HCT116 (cell line): ENCODE results near the gene EPHA6. TPM values are rescaled to one million over a fixed set of nuclear protein-coding genes. Genes with fewer than 3 reads are reported as not detected.

Source experiments
- ATAC-seq: fragments of 200-7000 bp; cut with Tn5 transposase; 2 replicates; pipeline ENCODE4 v1.9.1; 2020; ENCODE audit warnings: mild to moderate bottlenecking, moderate library complexity
- BruUV-seq: library from RNA; stranded (reverse); fragments of 400-500 nt; replicated peaks from 2 replicates; lab custom pipeline; 2021; lab: Mats Ljungman, UMichigan
- CTCF ChIA-PET: fragments of 300-600 bp; sonication (Branson Sonifier 250); formaldehyde crosslinking; loops from one replicate; lab custom pipeline; 2021; ENCODE audit warnings: antibody characterized with exemption; lab: Charles Lee
- POLR2A ChIA-PET: fragments of 300-600, 350-600 bp; sonication (Branson Sonifier 250); formaldehyde crosslinking; loops from one replicate; lab custom pipeline; 2021; ENCODE audit warnings: antibody characterized with exemption; lab: Charles Lee
- RAD21 ChIA-PET, 2 experiments: fragments of 300-600 bp; sonication (Branson Sonifier 250); formaldehyde crosslinking; loops; one replicate each; lab custom pipeline; 2023; ENCODE audit warnings: low total read pairs in 2 of 2; ENCODE audit not compliant: uncharacterized antibody in 2 of 2, unreplicated experiment in 2 of 2, low non-redundant PET in 1 of 2; lab: Charles Lee
- DNase-seq: peaks from one replicate; pipeline ENCODE4 v3.0.0-alpha.2; 2010; ENCODE audit warnings: low read depth, low spot score
- H2AFZ ChIP-seq: fragments of 200-600 bp; shearing (Covaris generic), sonication (generic); 2 replicates; pipeline ENCODE4 v1.6.1; 2017; ENCODE audit warnings: low read depth, mixed run types, mixed read lengths, antibody characterized with exemption, low read length; ENCODE audit not compliant: poor library complexity, severe bottlenecking
- H3K27ac ChIP-seq: 2 replicates; pipeline ENCODE4 v1.5.1; 2012; ENCODE audit warnings: low read depth, low read length
- H3K27me3 ChIP-seq: fragments of 200-600 bp; sonication (generic); 2 replicates; pipeline ENCODE4 v1.6.1; 2016; ENCODE audit warnings: mixed run types, low read length, mixed read lengths; ENCODE audit not compliant: insufficient read depth
- H3K36me3 ChIP-seq, 2 experiments: fragments of 200-500 bp in 1 of 2; fragments of 200-600 bp in 1 of 2; sonication (Bioruptor generic) in 1 of 2; sonication (generic) in 1 of 2; 2 replicates each; pipeline versions ENCODE4 v1.5.1 to v1.6.1; 2014 to 2016; ENCODE audit warnings: low read length in 2 of 2, inconsistent platforms in 1 of 2, mixed read lengths in 1 of 2, mixed run types in 1 of 2; ENCODE audit not compliant: insufficient read depth in 2 of 2, control insufficient read depth in 1 of 2
- H3K4me1 ChIP-seq, 2 experiments: fragments of 200-600 bp in 1 of 2; sonication (generic) in 1 of 2; 2 replicates each; pipeline versions ENCODE4 v1.5.1 to v1.6.1; 2012 to 2017; ENCODE audit warnings: low read length in 2 of 2, inconsistent platforms in 1 of 2, mild to moderate bottlenecking in 1 of 2, mixed read lengths in 1 of 2, mixed run types in 1 of 2, moderate library complexity in 1 of 2; ENCODE audit not compliant: insufficient read depth in 2 of 2, control insufficient read depth in 1 of 2
- H3K4me2 ChIP-seq: fragments of 200-600 bp; sonication (generic); 2 replicates; pipeline ENCODE4 v1.6.1; 2017; ENCODE audit warnings: mixed run types, low read length, mixed read lengths
- H3K4me3 ChIP-seq, 2 experiments: fragments of 200-600 bp in 1 of 2; sonication (generic) in 1 of 2; replicated peaks in 1 of 2; 2 replicates each; pipeline ENCODE4 v1.5.1; 2011 to 2016; ENCODE audit warnings: low read length in 2 of 2, control low read depth in 1 of 2, low read depth in 1 of 2, mild to moderate bottlenecking in 1 of 2, mixed read lengths in 1 of 2, mixed run types in 1 of 2
- H3K79me2 ChIP-seq: fragments of 200-600 bp; sonication (generic); 2 replicates; pipeline ENCODE4 v1.6.1; 2017; ENCODE audit warnings: mild to moderate bottlenecking, mixed run types, low read length, moderate library complexity, mixed read lengths; ENCODE audit not compliant: insufficient read depth
- H3K9ac ChIP-seq: fragments of 200-600 bp; sonication (generic); 2 replicates; pipeline ENCODE4 v1.6.1; 2016; ENCODE audit warnings: low read length, mixed read lengths
- H3K9me2 ChIP-seq: fragments of 200-600 bp; sonication (generic), shearing (Covaris generic); 2 replicates; pipeline ENCODE4 v1.6.1; 2017; ENCODE audit warnings: mixed run types, mild to moderate bottlenecking, moderate library complexity; ENCODE audit not compliant: insufficient read depth
- H3K9me3 ChIP-seq, 2 experiments: fragments of 200-500 bp in 1 of 2; fragments of 200-600 bp in 1 of 2; sonication (Bioruptor generic) in 1 of 2; sonication (generic) in 1 of 2; 2 replicates each; pipeline ENCODE4 v1.6.1; 2014 to 2017; ENCODE audit warnings: low read length in 2 of 2, mixed read lengths in 2 of 2, inconsistent platforms in 1 of 2, low read depth in 1 of 2, mild to moderate bottlenecking in 1 of 2, mixed run types in 1 of 2, moderate library complexity in 1 of 2; ENCODE audit not compliant: control insufficient read depth in 1 of 2, insufficient read depth in 1 of 2
- H4K20me1 ChIP-seq: fragments of 200-600 bp; sonication (generic), shearing (Covaris generic); 2 replicates; pipeline ENCODE4 v1.6.1; 2017; ENCODE audit warnings: mixed run types, mild to moderate bottlenecking, moderate library complexity; ENCODE audit not compliant: insufficient read depth
- CEBPB ChIP-seq: IDR thresholded peaks from 2 replicates; pipeline ENCODE4 v1.6.1; 2012; ENCODE audit warnings: low read depth
- EZH2 ChIP-seq: fragments of 200-600 bp; sonication (generic); IDR thresholded peaks from 2 replicates; pipeline ENCODE4 v1.6.1; 2017; ENCODE audit warnings: antibody characterized with exemption, mixed run types
- POLR2AphosphoS5 ChIP-seq: IDR thresholded peaks from 2 replicates; pipeline ENCODE4 v1.6.1; 2011; ENCODE audit warnings: mild to moderate bottlenecking, low read depth, low read length, moderate library complexity
- RAD21 ChIP-seq: IDR thresholded peaks from 2 replicates; pipeline ENCODE4 v1.6.1; 2012; ENCODE audit warnings: low read depth, mild to moderate bottlenecking
- SIN3A ChIP-seq: IDR thresholded peaks from 2 replicates; pipeline ENCODE4 v1.6.1; 2012; ENCODE audit warnings: low read depth
- SP1 ChIP-seq: IDR thresholded peaks from 2 replicates; pipeline ENCODE4 v1.6.1; 2012; ENCODE audit warnings: low read depth
- YY1 ChIP-seq: IDR thresholded peaks from 2 replicates; pipeline ENCODE4 v1.6.1; 2011; ENCODE audit warnings: low read length, low read depth, moderate library complexity, mild to moderate bottlenecking; ENCODE audit not compliant: insufficient replicate concordance; ENCODE audit errors: extremely low read depth
- intact Hi-C: fragments of 100-400 bp; cut with micrococcal nuclease; formaldehyde crosslinking; loops from 2 replicates; pipeline ENCODE4 v1.10.0; 2022
- total RNA-seq: library from RNA; stranded (reverse); gene quantifications from one replicate; pipeline ENCODE4 v1.2.1, GENCODE V29; 2021; ENCODE audit not compliant: unreplicated experiment
- TF ChIP-seq, protein P1 (sequence below): IDR thresholded peaks from 2 replicates; pipeline ENCODE4 v1.6.1; 2012; ENCODE audit warnings: low read depth
- TF ChIP-seq, protein P2 (sequence below), 3 experiments: fragments of 200-600 bp in 1 of 3; sonication (generic) in 1 of 3; IDR thresholded peaks in 2 of 3; conservative IDR thresholded peaks in 1 of 3; 2 replicates each; pipeline ENCODE4 v1.5.1; 2012 to 2017; ENCODE audit warnings: low read depth in 2 of 3, low read length in 2 of 3, antibody characterized with exemption in 1 of 3, borderline replicate concordance in 1 of 3, control low read depth in 1 of 3, mild to moderate bottlenecking in 1 of 3, mixed read lengths in 1 of 3, mixed run types in 1 of 3, moderate library complexity in 1 of 3; ENCODE audit not compliant: insufficient read depth in 1 of 3
- TF ChIP-seq, protein P3 (sequence below): IDR thresholded peaks from 2 replicates; pipeline ENCODE4 v1.6.1; 2011; ENCODE audit warnings: mild to moderate bottlenecking, low read length, moderate library complexity; ENCODE audit not compliant: insufficient replicate concordance; ENCODE audit errors: extremely low read depth
- TF ChIP-seq, protein P4 (sequence below): IDR thresholded peaks from 2 replicates; pipeline ENCODE4 v1.6.1; 2012

EPHA6 gene
- total RNA-seq, 1 experiment from 2014 or later: not detected

DNA sequence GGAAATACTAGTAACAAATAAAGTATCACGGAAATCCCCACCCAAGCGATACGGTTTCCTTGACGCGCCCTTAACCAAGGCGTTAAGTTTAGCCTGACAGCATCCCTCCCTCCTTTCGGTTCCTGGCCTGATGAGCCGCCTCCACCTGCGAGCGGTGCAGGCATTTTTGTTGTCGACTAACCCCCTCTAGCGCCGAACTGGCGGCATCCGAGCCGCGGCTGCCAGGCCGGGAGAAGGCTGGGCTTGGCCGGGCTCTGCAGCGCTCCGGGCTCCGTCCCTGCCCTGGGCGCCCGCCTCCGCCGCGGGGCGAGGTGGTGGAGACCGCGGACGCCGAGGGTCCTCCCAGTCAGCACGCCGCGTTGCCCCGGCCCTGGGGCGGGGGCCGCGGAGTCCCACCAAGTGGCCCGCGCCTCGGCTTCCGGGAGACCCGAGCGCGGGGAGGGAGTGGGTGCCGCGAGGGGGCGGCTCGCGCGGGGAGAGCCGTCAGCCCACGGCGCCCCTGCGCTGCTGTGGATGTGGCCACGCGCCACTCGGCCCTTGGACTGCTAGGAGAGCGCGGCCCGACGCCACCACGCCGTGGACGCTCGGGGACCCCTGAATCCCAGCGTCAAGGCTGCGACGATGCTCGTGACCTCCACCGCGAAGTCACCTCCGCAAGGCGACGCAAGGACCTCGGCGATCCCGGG, 1.1 kb upstream of the EPHA6 start:
- H3K79me2 ChIP-seq: no peaks in the 10 kb centered on the region
- no peaks in the 10 kb centered on the region for H3K9me2 ChIP-seq
- POLR2A ChIA-PET: no interaction called here
- peaks cover 0 to 4% of the 10 kb centered on the region in 2 experiments; a peak in 2 of 4 replicates for H3K9me3 ChIP-seq
- no peaks in the 10 kb centered on the region for H3K27me3 ChIP-seq
- intact Hi-C loops: no loop called here
- TF ChIP-seq SIN3A (no peak), CEBPB (no peak), YY1 (no peak), POLR2AphosphoS5 (no peak), EZH2 (no peak), SP1 (no peak), RAD21 (no peak)
- TF ChIP-seq, protein P1, sequence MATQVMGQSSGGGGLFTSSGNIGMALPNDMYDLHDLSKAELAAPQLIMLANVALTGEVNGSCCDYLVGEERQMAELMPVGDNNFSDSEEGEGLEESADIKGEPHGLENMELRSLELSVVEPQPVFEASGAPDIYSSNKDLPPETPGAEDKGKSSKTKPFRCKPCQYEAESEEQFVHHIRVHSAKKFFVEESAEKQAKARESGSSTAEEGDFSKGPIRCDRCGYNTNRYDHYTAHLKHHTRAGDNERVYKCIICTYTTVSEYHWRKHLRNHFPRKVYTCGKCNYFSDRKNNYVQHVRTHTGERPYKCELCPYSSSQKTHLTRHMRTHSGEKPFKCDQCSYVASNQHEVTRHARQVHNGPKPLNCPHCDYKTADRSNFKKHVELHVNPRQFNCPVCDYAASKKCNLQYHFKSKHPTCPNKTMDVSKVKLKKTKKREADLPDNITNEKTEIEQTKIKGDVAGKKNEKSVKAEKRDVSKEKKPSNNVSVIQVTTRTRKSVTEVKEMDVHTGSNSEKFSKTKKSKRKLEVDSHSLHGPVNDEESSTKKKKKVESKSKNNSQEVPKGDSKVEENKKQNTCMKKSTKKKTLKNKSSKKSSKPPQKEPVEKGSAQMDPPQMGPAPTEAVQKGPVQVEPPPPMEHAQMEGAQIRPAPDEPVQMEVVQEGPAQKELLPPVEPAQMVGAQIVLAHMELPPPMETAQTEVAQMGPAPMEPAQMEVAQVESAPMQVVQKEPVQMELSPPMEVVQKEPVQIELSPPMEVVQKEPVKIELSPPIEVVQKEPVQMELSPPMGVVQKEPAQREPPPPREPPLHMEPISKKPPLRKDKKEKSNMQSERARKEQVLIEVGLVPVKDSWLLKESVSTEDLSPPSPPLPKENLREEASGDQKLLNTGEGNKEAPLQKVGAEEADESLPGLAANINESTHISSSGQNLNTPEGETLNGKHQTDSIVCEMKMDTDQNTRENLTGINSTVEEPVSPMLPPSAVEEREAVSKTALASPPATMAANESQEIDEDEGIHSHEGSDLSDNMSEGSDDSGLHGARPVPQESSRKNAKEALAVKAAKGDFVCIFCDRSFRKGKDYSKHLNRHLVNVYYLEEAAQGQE: no peak
- TF ChIP-seq, protein P2, sequence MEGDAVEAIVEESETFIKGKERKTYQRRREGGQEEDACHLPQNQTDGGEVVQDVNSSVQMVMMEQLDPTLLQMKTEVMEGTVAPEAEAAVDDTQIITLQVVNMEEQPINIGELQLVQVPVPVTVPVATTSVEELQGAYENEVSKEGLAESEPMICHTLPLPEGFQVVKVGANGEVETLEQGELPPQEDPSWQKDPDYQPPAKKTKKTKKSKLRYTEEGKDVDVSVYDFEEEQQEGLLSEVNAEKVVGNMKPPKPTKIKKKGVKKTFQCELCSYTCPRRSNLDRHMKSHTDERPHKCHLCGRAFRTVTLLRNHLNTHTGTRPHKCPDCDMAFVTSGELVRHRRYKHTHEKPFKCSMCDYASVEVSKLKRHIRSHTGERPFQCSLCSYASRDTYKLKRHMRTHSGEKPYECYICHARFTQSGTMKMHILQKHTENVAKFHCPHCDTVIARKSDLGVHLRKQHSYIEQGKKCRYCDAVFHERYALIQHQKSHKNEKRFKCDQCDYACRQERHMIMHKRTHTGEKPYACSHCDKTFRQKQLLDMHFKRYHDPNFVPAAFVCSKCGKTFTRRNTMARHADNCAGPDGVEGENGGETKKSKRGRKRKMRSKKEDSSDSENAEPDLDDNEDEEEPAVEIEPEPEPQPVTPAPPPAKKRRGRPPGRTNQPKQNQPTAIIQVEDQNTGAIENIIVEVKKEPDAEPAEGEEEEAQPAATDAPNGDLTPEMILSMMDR (IDR thresholded peaks at IDR 0.05 in 2 of 3, conservative IDR thresholded peaks at IDR 0.05 in 1 of 3; ENCODE audit: borderline replicate concordance in 1 of 3, insufficient read depth in 1 of 3, low read depth in 2 of 3, low read length in 2 of 3): no peak
- TF ChIP-seq, protein P3, sequence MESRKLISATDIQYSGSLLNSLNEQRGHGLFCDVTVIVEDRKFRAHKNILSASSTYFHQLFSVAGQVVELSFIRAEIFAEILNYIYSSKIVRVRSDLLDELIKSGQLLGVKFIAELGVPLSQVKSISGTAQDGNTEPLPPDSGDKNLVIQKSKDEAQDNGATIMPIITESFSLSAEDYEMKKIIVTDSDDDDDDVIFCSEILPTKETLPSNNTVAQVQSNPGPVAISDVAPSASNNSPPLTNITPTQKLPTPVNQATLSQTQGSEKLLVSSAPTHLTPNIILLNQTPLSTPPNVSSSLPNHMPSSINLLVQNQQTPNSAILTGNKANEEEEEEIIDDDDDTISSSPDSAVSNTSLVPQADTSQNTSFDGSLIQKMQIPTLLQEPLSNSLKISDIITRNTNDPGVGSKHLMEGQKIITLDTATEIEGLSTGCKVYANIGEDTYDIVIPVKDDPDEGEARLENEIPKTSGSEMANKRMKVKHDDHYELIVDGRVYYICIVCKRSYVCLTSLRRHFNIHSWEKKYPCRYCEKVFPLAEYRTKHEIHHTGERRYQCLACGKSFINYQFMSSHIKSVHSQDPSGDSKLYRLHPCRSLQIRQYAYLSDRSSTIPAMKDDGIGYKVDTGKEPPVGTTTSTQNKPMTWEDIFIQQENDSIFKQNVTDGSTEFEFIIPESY: no peak
- TF ChIP-seq, protein P4, sequence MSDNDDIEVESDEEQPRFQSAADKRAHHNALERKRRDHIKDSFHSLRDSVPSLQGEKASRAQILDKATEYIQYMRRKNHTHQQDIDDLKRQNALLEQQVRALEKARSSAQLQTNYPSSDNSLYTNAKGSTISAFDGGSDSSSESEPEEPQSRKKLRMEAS: no peak
- TF ChIP-seq, all 23 proteins: peak for 0
- H3K27ac ChIP-seq: no peak overlapping the region
- CTCF ChIA-PET: no interaction called here
- no peak for ATAC-seq
- H4K20me1 ChIP-seq: no peaks in the 10 kb centered on the region
- no peaks in the 10 kb centered on the region for H3K4me1 ChIP-seq
- no peak overlapping the region for H3K9ac ChIP-seq
- no peak for DNase-seq
- H3K4me3 ChIP-seq: no peak overlapping the region
- no peaks in the 10 kb centered on the region for H3K36me3 ChIP-seq
- RAD21 ChIA-PET: no interaction called here
- BruUV-seq: no TSS peak
- H2AFZ ChIP-seq: no peak overlapping the region
- H3K4me2 ChIP-seq: no peak overlapping the region
